ENCODE results near the gene PHF2.

Gene PHF2

DNA sequence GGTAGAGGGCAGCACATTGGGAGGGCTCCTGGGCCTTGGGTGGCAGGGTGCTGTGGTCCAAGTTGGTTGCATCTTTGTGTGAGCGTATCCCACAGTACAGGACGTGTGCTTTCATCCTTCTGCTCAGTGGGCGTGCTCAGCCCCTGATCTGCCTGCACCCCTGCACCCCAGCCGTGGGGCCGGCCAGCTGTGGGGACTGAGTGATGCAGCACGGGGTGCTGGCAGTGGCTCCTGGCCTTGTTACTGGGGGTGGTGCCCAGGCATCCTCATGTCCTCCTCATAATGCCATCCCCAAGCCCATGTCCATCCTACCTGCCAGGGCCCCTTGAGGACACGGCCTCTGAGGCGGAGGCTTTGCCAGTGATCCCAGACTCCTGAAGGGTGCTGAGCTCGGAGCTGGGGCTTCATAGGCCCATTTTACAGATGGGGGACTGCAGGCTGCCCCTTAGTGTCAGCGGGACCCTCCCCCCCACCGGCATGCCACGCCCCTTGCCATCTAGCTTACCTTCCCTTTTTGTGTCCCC is 100.7 kb downstream of the PHF2 start (continued):
- TF ChIP-seq PRDM6 (tag by site-specific recombination; IDR thresholded peaks at IDR 0.05), result no peak

DNA sequence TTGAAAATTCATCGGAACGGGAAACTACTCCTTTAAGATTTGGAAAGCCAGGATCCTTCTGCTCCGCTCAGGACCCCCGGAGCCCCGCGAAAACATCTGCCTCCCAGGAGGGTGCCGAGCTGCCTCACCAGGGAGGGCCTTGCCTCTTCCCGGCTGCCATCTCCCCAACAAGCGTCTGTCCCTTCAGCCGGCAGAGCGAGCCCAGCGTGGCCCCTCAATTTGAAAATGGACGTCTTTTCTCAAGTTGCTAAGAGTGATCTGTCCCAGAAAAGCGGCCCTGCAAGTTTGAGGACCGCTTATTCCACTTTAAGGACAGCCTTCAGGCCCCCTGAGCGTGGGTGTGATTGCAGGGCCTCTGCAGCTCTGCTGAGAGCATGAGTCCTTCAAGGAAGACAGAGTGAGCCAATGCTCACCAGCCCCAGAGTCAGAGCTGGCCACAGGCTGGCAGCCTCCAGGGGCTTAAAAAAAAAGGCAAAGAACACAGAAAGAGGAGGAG is 101.3 kb downstream of the PHF2 start:
- no peaks in the 10 kb centered on the region for H3K4me1 ChIP-seq (ENCODE audit: control insufficient read depth, insufficient read depth, low read length)
- CTCF ChIA-PET, result interaction anchor here (6.4 kb wide), 1 partner anchor 286 kb away, joined by 96 read pairs; no protein-coding TSS in a partner anchor
- no peak overlapping the region for H3K4me3 ChIP-seq (ENCODE audit: low read depth, low read length)
- no peak overlapping the region for H3K27ac ChIP-seq (ENCODE audit: extremely low read depth, low read depth, low read length)
- POLR2A ChIA-PET, result no interaction called here
- no peak for TF ChIP-seq ZNF670 (tag by site-specific recombination; IDR thresholded peaks at IDR 0.05; ENCODE audit: low read depth)
- TF ChIP-seq ZNF76 (tag by site-specific recombination; IDR thresholded peaks at IDR 0.05; ENCODE audit: borderline replicate concordance, low read depth), result no peak
- peaks cover 0 to 44% of the 10 kb centered on the region in 2 experiments; a peak in 1 of 3 replicates for H3K36me3 ChIP-seq (ENCODE audit: control insufficient read depth in 2 of 2, insufficient read depth in 1 of 2, low read length in 2 of 2)
- no peaks in the 10 kb centered on the region for H3K9me3 ChIP-seq (ENCODE audit: control insufficient read depth, insufficient read depth, low read depth, low read length)

GRCh38 chr9:93678199-93679019 is 102.0 kb downstream of the PHF2 start:
- TF ChIP-seq, protein P1, sequence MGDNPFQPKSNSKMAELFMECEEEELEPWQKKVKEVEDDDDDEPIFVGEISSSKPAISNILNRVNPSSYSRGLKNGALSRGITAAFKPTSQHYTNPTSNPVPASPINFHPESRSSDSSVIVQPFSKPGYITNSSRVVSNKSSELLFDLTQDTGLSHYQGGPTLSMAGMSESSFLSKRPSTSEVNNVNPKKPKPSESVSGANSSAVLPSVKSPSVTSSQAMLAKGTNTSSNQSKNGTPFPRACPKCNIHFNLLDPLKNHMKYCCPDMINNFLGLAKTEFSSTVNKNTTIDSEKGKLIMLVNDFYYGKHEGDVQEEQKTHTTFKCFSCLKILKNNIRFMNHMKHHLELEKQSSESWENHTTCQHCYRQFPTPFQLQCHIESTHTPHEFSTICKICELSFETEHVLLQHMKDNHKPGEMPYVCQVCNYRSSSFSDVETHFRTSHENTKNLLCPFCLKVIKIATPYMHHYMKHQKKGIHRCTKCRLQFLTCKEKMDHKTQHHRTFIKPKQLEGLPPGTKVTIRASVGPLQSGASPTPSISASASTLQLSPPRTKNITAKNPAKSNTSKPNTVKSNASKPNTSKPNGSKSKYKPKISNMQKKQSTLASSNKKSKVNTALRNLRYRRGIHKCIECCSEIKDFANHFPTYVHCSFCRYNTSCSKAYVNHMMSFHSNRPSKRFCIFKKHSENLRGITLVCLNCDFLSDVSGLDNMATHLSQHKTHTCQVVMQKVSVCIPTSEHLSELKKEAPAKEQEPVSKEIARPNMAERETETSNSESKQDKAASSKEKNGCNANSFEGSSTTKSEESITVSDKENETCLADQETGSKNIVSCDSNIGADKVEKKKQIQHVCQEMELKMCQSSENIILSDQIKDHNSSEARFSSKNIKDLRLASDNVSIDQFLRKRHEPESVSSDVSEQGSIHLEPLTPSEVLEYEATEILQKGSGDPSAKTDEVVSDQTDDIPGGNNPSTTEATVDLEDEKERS (tag by site-specific recombination; IDR thresholded peaks at IDR 0.05), result no peak
- TF ChIP-seq AEBP2 (tag by site-specific recombination; IDR thresholded peaks at IDR 0.05; ENCODE audit: borderline replicate concordance) (no peak), ZNF792 (tag by site-specific recombination; IDR thresholded peaks at IDR 0.05) (no peak), SP7 (tag by site-specific recombination; IDR thresholded peaks at IDR 0.05) (no peak), ZNF19 (tag by site-specific recombination; IDR thresholded peaks at IDR 0.05; ENCODE audit: low read depth) (no peak), ZNF350 (tag by site-specific recombination; IDR thresholded peaks at IDR 0.05) (no peak), ZNF394 (tag by site-specific recombination; IDR thresholded peaks at IDR 0.05; ENCODE audit: borderline replicate concordance) (no peak), ZNF830 (tag by site-specific recombination; IDR thresholded peaks at IDR 0.05; ENCODE audit: low read depth) (no peak), ZNF837 (tag by site-specific recombination; IDR thresholded peaks at IDR 0.05) (no peak), ZNF16 (tag by site-specific recombination; IDR thresholded peaks at IDR 0.05; ENCODE audit: low read depth) (no peak), ZNF48 (tag by site-specific recombination; IDR thresholded peaks at IDR 0.05) (no peak), ZNF521 (tag by site-specific recombination; IDR thresholded peaks at IDR 0.05) (no peak)
- TF ChIP-seq, protein P2, sequence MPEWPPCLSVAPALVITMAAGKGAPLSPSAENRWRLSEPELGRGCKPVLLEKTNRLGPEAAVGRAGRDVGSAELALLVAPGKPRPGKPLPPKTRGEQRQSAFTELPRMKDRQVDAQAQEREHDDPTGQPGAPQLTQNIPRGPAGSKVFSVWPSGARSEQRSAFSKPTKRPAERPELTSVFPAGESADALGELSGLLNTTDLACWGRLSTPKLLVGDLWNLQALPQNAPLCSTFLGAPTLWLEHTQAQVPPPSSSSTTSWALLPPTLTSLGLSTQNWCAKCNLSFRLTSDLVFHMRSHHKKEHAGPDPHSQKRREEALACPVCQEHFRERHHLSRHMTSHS (tag by site-specific recombination; IDR thresholded peaks at IDR 0.05), result no peak
- no peaks in the 10 kb centered on the region for H3K9me3 ChIP-seq (ENCODE audit: control insufficient read depth, insufficient read depth, low read depth, low read length)
- POLR2A ChIA-PET, result no interaction called here

More at GRCh38 chr9:93678199-93679019, 102.0 kb downstream of the PHF2 start:
- peaks cover 0 to 41% of the 10 kb centered on the region in 2 experiments; a peak in 1 of 3 replicates for H3K36me3 ChIP-seq (ENCODE audit: control insufficient read depth in 2 of 2, insufficient read depth in 1 of 2, low read length in 2 of 2)
- H3K27ac ChIP-seq (ENCODE audit: extremely low read depth, low read depth, low read length), result no peak overlapping the region
- CTCF ChIA-PET, result interaction anchor here (0.5 to 6.4 kb wide), 5 partner anchors 21 to 578 kb away, joined by 3 to 96 read pairs (median 4); no protein-coding TSS in a partner anchor
- no peak overlapping the region for H3K4me3 ChIP-seq (ENCODE audit: low read depth, low read length)
- no peaks in the 10 kb centered on the region for H3K4me1 ChIP-seq (ENCODE audit: control insufficient read depth, insufficient read depth, low read length)

Data from HEK293 (cell line).